IMR-90 (cell line): Measurements from ENCODE around the gene VMO1. TPM values are rescaled to one million over a fixed set of nuclear protein-coding genes. Genes with fewer than 3 reads are reported as not detected.

Source experiments
- ATAC-seq: fragments of 200-7000 bp; cut with Tn5 transposase; 2 replicates; pipeline ENCODE4 v1.9.1; 2020; ENCODE audit warnings: low read depth, mild to moderate bottlenecking, moderate library complexity
- BruUV-seq: library from RNA; stranded (reverse); fragments of 400-500 nt; replicated peaks from 2 replicates; lab custom pipeline; 2021; lab: Mats Ljungman, UMichigan
- CTCF ChIA-PET: fragments of 300-600 bp; formaldehyde crosslinking; extraction: SDS; loops from one replicate; lab custom pipeline; 2021; ENCODE audit warnings: antibody characterized with exemption; lab: Yijun Ruan, JAX
- POLR2A ChIA-PET: fragments of 300-600 bp; sonication (Branson Sonifier 250); formaldehyde crosslinking; loops from one replicate; lab custom pipeline; 2022; ENCODE audit warnings: antibody characterized with exemption; ENCODE audit not compliant: unreplicated experiment; lab: Charles Lee
- DNase-seq: peaks from one replicate; pipeline ENCODE4 v3.0.0; 2013
- H2AFZ ChIP-seq: replicated peaks from 2 replicates; pipeline ENCODE3; 2013; ENCODE audit warnings: low read length, mild to moderate bottlenecking; ENCODE audit not compliant: poor library complexity
- H2AK5ac ChIP-seq: 2 replicates; pipeline ENCODE4 v1.6.1; 2013; ENCODE audit warnings: low read depth, low read length, inconsistent platforms
- H2AK9ac ChIP-seq: replicated peaks from 2 replicates; pipeline ENCODE3; 2013; ENCODE audit warnings: mild to moderate bottlenecking, low read depth, low read length, moderate library complexity; ENCODE audit not compliant: poor library complexity
- H2BK120ac ChIP-seq: 2 replicates; pipeline ENCODE4 v1.6.1; 2013; ENCODE audit warnings: low read depth, low read length, inconsistent platforms
- H2BK15ac ChIP-seq: 3 replicates; pipeline ENCODE4 v1.6.1; 2013; ENCODE audit warnings: low read depth, low read length, inconsistent platforms
- H2BK20ac ChIP-seq: 2 replicates; pipeline ENCODE4 v1.6.1; 2013; ENCODE audit warnings: low read depth, mild to moderate bottlenecking, inconsistent platforms, low read length, moderate library complexity
- H2BK5ac ChIP-seq: 2 replicates; pipeline ENCODE4 v1.6.1; 2013; ENCODE audit warnings: mild to moderate bottlenecking, low read depth, low read length, inconsistent platforms; ENCODE audit not compliant: poor library complexity, severe bottlenecking
- H3K14ac ChIP-seq: replicated peaks from 2 replicates; pipeline ENCODE4 v1.6.1; 2013; ENCODE audit warnings: low read depth, low read length, inconsistent platforms
- H3K18ac ChIP-seq: 2 replicates; pipeline ENCODE4 v1.6.1; 2013; ENCODE audit warnings: low read depth, low read length, control low read depth
- H3K23ac ChIP-seq: 2 replicates; pipeline ENCODE4 v1.6.1; 2013; ENCODE audit warnings: low read depth, low read length, inconsistent platforms
- H3K27ac ChIP-seq: 2 replicates; pipeline ENCODE4 v1.5.1; 2013; ENCODE audit warnings: mild to moderate bottlenecking, control low read depth, low read length; ENCODE audit not compliant: insufficient read depth
- H3K27me3 ChIP-seq: 2 replicates; pipeline ENCODE4 v1.6.1; 2013; ENCODE audit warnings: low read length; ENCODE audit not compliant: control insufficient read depth, insufficient read depth
- H3K36me3 ChIP-seq: 2 replicates; pipeline ENCODE4 v1.6.1; 2013; ENCODE audit warnings: low read length, mixed read lengths; ENCODE audit not compliant: control insufficient read depth, insufficient read depth
- H3K4ac ChIP-seq: 2 replicates; pipeline ENCODE4 v1.6.1; 2013; ENCODE audit warnings: low read depth, low read length, inconsistent platforms
- H3K4me1 ChIP-seq: 2 replicates; pipeline ENCODE4 v1.6.1; 2013; ENCODE audit warnings: low read length, mixed read lengths; ENCODE audit not compliant: control insufficient read depth, insufficient read depth
- H3K4me2 ChIP-seq: 2 replicates; pipeline ENCODE4 v1.6.1; 2013; ENCODE audit warnings: low read depth, mild to moderate bottlenecking, control low read depth, low read length, moderate library complexity
- H3K4me3 ChIP-seq: 2 replicates; pipeline ENCODE4 v1.5.1; 2013; ENCODE audit warnings: low read depth, mild to moderate bottlenecking, control low read depth, low read length, moderate library complexity; ENCODE audit not compliant: insufficient read depth
- H3K56ac ChIP-seq: 2 replicates; pipeline ENCODE4 v1.6.1; 2013; ENCODE audit warnings: low read length, inconsistent platforms; ENCODE audit not compliant: insufficient read depth; ENCODE audit errors: extremely low read depth
- H3K79me1 ChIP-seq, 2 experiments: 2 replicates each; pipeline ENCODE4 v1.6.1; 2013; ENCODE audit warnings: low read length in 2 of 2, inconsistent platforms in 1 of 2, low read depth in 1 of 2
- H3K9ac ChIP-seq: 2 replicates; pipeline ENCODE4 v1.6.1; 2013; ENCODE audit warnings: low read depth, low read length, control low read depth
- H3K9me1 ChIP-seq: 2 replicates; pipeline ENCODE4 v1.6.1; 2013; ENCODE audit warnings: low read length, inconsistent platforms; ENCODE audit not compliant: insufficient read depth
- H3K9me3 ChIP-seq: 2 replicates; pipeline ENCODE4 v1.6.1; 2013; ENCODE audit warnings: low read length; ENCODE audit not compliant: control insufficient read depth, insufficient read depth
- H4K20me1 ChIP-seq: 2 replicates; pipeline ENCODE4 v1.6.1; 2013; ENCODE audit warnings: low read length, inconsistent platforms; ENCODE audit not compliant: insufficient read depth
- H4K5ac ChIP-seq: 2 replicates; pipeline ENCODE4 v1.6.1; 2013; ENCODE audit warnings: mild to moderate bottlenecking, low read depth, low read length, control low read depth
- H4K8ac ChIP-seq, 2 experiments: 2 replicates each; pipeline ENCODE4 v1.6.1; 2013; ENCODE audit warnings: low read depth in 2 of 2, low read length in 2 of 2, control low read depth in 1 of 2, inconsistent platforms in 1 of 2
- H4K91ac ChIP-seq: 2 replicates; pipeline ENCODE4 v1.6.1; 2013; ENCODE audit warnings: low read depth, low read length, inconsistent platforms; ENCODE audit not compliant: insufficient read depth
- BHLHE40 ChIP-seq: fragments of 150-350 bp; IDR thresholded peaks from 2 replicates; pipeline ENCODE4 v1.6.1; 2016; ENCODE audit warnings: mild to moderate bottlenecking, low read depth, low read length
- CEBPB ChIP-seq: IDR thresholded peaks from 2 replicates; pipeline ENCODE4 v1.6.1; 2012; ENCODE audit warnings: low read depth, low read length, improper control_type of control experiment
- FOS ChIP-seq: fragments of 150-350 bp; IDR thresholded peaks from 2 replicates; pipeline ENCODE4 v1.6.1; 2016; ENCODE audit warnings: low read depth, low read length
- MAZ ChIP-seq: IDR thresholded peaks from 2 replicates; pipeline ENCODE4 v1.6.1; 2012; ENCODE audit warnings: low read depth, mild to moderate bottlenecking, low read length, improper control_type of control experiment, moderate library complexity, borderline replicate concordance
- NFE2L2 ChIP-seq: fragments of 150-350 bp; IDR thresholded peaks from 2 replicates; pipeline ENCODE4 v1.6.1; 2016; ENCODE audit warnings: low read depth, mild to moderate bottlenecking, low read length
- RAD21 ChIP-seq: IDR thresholded peaks from 2 replicates; pipeline ENCODE4 v1.6.1; 2012; ENCODE audit warnings: low read length, improper control_type of control experiment
- SMC3 ChIP-seq: fragments of 150-350 bp; IDR thresholded peaks from 2 replicates; pipeline ENCODE4 v1.6.1; 2016; ENCODE audit warnings: low read depth, mild to moderate bottlenecking, antibody characterized with exemption, low read length, moderate library complexity
- USF2 ChIP-seq: fragments of 150-350 bp; IDR thresholded peaks from 2 replicates; pipeline ENCODE4 v1.6.1; 2017; ENCODE audit warnings: mild to moderate bottlenecking, antibody characterized with exemption, low read length, low read depth
- WGBS, 2 experiments: methylation state at CpG; one replicate each; pipeline versions ENCODE4 v1.1.5 to v1.1.7; 2013; ENCODE audit warnings: missing lambda C conversion rate in 2 of 2; ENCODE audit not compliant: insufficient read length in 1 of 2; ENCODE audit errors: extremely low coverage in 2 of 2; 5-methylcytosine and 5-hydroxymethylcytosine counted together
- dilution Hi-C: fragments of 300-500 bp; cut with HindIII; formaldehyde crosslinking; loops from one replicate; pipeline ENCODE4 v1.14.3; 2018; ENCODE audit warnings: low sequenced_read_pairs; ENCODE audit not compliant: unreplicated experiment
- in situ Hi-C: fragments of 300-500 bp; cut with MboI; formaldehyde crosslinking; loops from 3 replicates; pipeline ENCODE4 v1.14.3; 2019; ENCODE audit warnings: low sequenced_read_pairs, inconsistent platforms, mixed read lengths
- intact Hi-C: fragments of 100-400 bp; cut with micrococcal nuclease; formaldehyde crosslinking; loops from 2 replicates; pipeline ENCODE4 v1.10.0; 2022
- polyA plus RNA-seq, 3 experiments: library from polyadenylated mRNA; depleted of rRNA; stranded (reverse); fragments of >200 nt; gene quantifications; 2 replicates each; pipeline ENCODE4 v1.2.3, GENCODE V29; 2012; ENCODE audit warnings: low replicate concordance in 1 of 3
- total RNA-seq: library from RNA; depleted of rRNA; stranded (reverse); fragments of >200 nt; gene quantifications from 2 replicates; pipeline ENCODE4 v1.2.3, GENCODE V29; 2012

VMO1 gene
- total and polyA plus RNA-seq, 2 of the 4 experiments (the other 2 are of a cell fraction), result 0.14 TPM; not detected in 1

DNA sequence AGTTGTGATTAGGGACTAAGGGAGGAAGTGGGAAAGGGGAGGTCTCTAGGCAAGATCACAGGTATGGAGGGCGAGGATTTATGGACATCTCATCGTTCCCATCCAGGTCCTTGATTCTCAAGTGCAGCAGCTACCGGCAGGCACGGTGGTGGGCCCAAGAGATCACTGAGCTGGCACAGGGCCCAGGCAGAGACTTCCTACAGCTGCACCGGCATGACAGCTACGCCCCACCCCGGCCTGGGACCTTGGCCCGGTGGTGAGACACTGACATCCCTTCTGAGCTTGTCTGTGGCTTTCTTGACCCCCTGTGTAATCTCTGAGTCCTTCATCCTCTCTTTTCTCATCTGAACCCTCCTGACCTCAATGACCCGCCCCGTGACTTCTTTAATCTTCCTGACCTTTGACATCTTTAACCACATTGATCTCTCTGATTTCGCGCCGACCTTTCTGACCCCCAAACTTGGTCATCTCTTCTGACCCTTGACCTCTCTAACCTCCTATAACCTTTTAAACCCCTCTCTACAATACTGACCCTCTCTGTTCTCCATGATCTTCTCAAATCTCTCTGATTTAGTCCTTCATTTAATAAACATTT is 24.6 kb upstream of the VMO1 start:
- Histone ChIP-seq H2AK9ac (no peak overlapping the region), H2AK5ac (no peak overlapping the region), H3K4me3 (no peak overlapping the region), H3K9me3 (no peaks in the 10 kb centered on the region), H4K91ac (no peak overlapping the region), H3K9me1 (0 out of 2 replicates have a peak, but pooled peaks cover 4% of the 10 kb centered on the region), H3K23ac (no peak overlapping the region), H2BK120ac (no peak overlapping the region), H3K14ac (no peak overlapping the region), H3K36me3 (peaks cover 35% of the 10 kb centered on the region), H2BK15ac (no peak overlapping the region), H3K27ac (no peak overlapping the region), H3K79me1 (peaks cover 0 to 25% of the 10 kb centered on the region in 2 experiments; a peak in 3 of 4 replicates), H2AFZ (no peak overlapping the region), H4K5ac (no peak overlapping the region), H3K56ac (no peak overlapping the region), H3K18ac (no peak overlapping the region), H3K4ac (no peak overlapping the region), H4K8ac (no peak overlapping the region), H3K4me2 (no peak overlapping the region), H2BK5ac (no peak overlapping the region), H3K27me3 (no peaks in the 10 kb centered on the region), H3K9ac (no peak overlapping the region), H4K20me1 (peaks cover 11% of the 10 kb centered on the region), H3K4me1 (peaks cover 4% of the 10 kb centered on the region; the same call in 1 of the 2 replicates), H2BK20ac (no peak overlapping the region)
- in situ Hi-C loops (no loop called here), intact Hi-C loops (no loop called here), dilution Hi-C loops (no loop called here)
- POLR2A ChIA-PET, result interaction anchor here (0.6 kb wide), 1 partner anchor 110 kb away, joined by 6 read pairs; no protein-coding TSS in a partner anchor
- no peak for DNase-seq
- CTCF ChIA-PET, result no interaction called here
- no TSS peak for BruUV-seq
- TF ChIP-seq RAD21 (no peak), FOS (no peak), USF2 (no peak), SMC3 (no peak), MAZ (no peak), NFE2L2 (no peak), CEBPB (no peak), BHLHE40 (no peak)
- WGBS, 2 experiments, result 82% methylated on average over 12 of the region's 13 CpGs; no CpG with 5 or more reads in 1 of the 2 experiments
- no peak for ATAC-seq
